ENCODE results near the gene TCEAL2. TPM values are rescaled to one million over a fixed set of nuclear protein-coding genes. Genes with fewer than 3 reads are reported as not detected.
"Not testable (repeated sequence)": the region's sequence is repeated elsewhere in the genome, so short reads cannot be mapped to it uniquely, and the experiment has no call there.

The TCEAL2 gene
- total RNA-seq, 2 donors from 2014 or later, result 3.5 to 11.7 TPM

GRCh38 chrX:102142274-102142673, 16.8 kb downstream of the TCEAL2 start, which contains the start of gene TCEAL6:
Gene TCEAL6 (minus strand): TSS chrX:102142481.
- DNase-seq; H3K36me3 Mint-ChIP-seq (ENCODE audit: low read depth); H3K27ac Mint-ChIP-seq; H3K36me3 ChIP-seq (ENCODE audit: control insufficient read depth, insufficient read depth, low read length); H3K27me3 Mint-ChIP-seq (ENCODE audit: insufficient read depth); H3K4me3 ChIP-seq (ENCODE audit: low read length); H3K27ac ChIP-seq (ENCODE audit: low read depth, low read length); H3K4me1 Mint-ChIP-seq; H3K4me3 Mint-ChIP-seq; H3K9me3 ChIP-seq (ENCODE audit: control insufficient read depth, low read length); H3K4me1 ChIP-seq (ENCODE audit: control insufficient read depth, insufficient read depth, low read length); H3K27me3 ChIP-seq (ENCODE audit: control insufficient read depth, insufficient read depth, low read length, poor library complexity, severe bottlenecking); H3K9ac ChIP-seq (ENCODE audit: extremely low read depth, low read length, poor library complexity, severe bottlenecking): not testable (repeated sequence)
- WGBS, 2 experiments (ENCODE audit: insufficient coverage in 1 of 2, insufficient read length in 1 of 2), result 100% methylated on average over 1 of the region's 31 CpGs; no CpG with 5 or more reads in 1 of the 2 experiments
- H3K9me3 Mint-ChIP-seq, result peaks cover 33% of the 10 kb centered on the region

- Histone ChIP-seq H3K4me1 (ENCODE audit: control insufficient read depth, insufficient read depth, low read length) (no peaks in the 10 kb centered on the region), H3K9ac (ENCODE audit: extremely low read depth, low read length, poor library complexity, severe bottlenecking) (no peak overlapping the region), H3K36me3 (ENCODE audit: control insufficient read depth, insufficient read depth, low read length) (no peaks in the 10 kb centered on the region), H3K27me3 (ENCODE audit: control insufficient read depth, insufficient read depth, low read length, poor library complexity, severe bottlenecking) (no peaks in the 10 kb centered on the region), H3K9me3 (ENCODE audit: control insufficient read depth, low read length) (peaks cover 2% of the 10 kb centered on the region), H3K27ac (ENCODE audit: low read depth, low read length) (no peak overlapping the region), H3K4me3 (ENCODE audit: low read length) (no peak overlapping the region)
- WGBS, 2 experiments (ENCODE audit: insufficient coverage in 1 of 2, insufficient read length in 1 of 2), result 27% methylated on average over 11 of the region's 11 CpGs; no CpG with 5 or more reads in 1 of the 2 experiments
- Mint-ChIP-seq H3K9me3 (peaks cover 49% of the 10 kb centered on the region), H3K4me1 (peaks cover 10% of the 10 kb centered on the region), H3K4me3 (peak overlapping the region; percentile 73), H3K27me3 (ENCODE audit: insufficient read depth) (no peaks in the 10 kb centered on the region), H3K27ac (no peak overlapping the region), H3K36me3 (ENCODE audit: low read depth) (peaks cover 3% of the 10 kb centered on the region)
- DNase-seq, result peak; percentile 78
- TF ChIP-seq CTCF (conservative IDR thresholded peaks at IDR 0.05), result peak; percentile 75
Measured at GRCh38 chrX:102154218-102154860, 28.9 kb downstream of the TCEAL2 start.

GRCh38 chrX:102154900-102155805, 29.7 kb downstream of the TCEAL2 start:
- Histone ChIP-seq H3K9ac (ENCODE audit: extremely low read depth, low read length, poor library complexity, severe bottlenecking) (no peak overlapping the region), H3K9me3 (ENCODE audit: control insufficient read depth, low read length) (no peaks in the 10 kb centered on the region), H3K27ac (ENCODE audit: low read depth, low read length) (no peak overlapping the region), H3K27me3 (ENCODE audit: control insufficient read depth, insufficient read depth, low read length, poor library complexity, severe bottlenecking) (no peaks in the 10 kb centered on the region), H3K36me3 (ENCODE audit: control insufficient read depth, insufficient read depth, low read length) (no peaks in the 10 kb centered on the region), H3K4me3 (ENCODE audit: low read length) (peak overlapping the region; percentile 40), H3K4me1 (ENCODE audit: control insufficient read depth, insufficient read depth, low read length) (no peaks in the 10 kb centered on the region)
- Mint-ChIP-seq H3K4me1 (peaks cover 10% of the 10 kb centered on the region), H3K27me3 (ENCODE audit: insufficient read depth) (peaks cover 2% of the 10 kb centered on the region), H3K9me3 (peaks cover 47% of the 10 kb centered on the region), H3K36me3 (ENCODE audit: low read depth) (peaks cover 3% of the 10 kb centered on the region), H3K27ac (peak overlapping the region; percentile 90), H3K4me3 (peak overlapping the region; percentile 73)
- TF ChIP-seq CTCF (conservative IDR thresholded peaks at IDR 0.05), result no peak
- no peak for DNase-seq
- 70% methylated on average over 27 of the region's 32 CpGs; no CpG with 5 or more reads in 1 of the 2 experiments for WGBS, 2 experiments (ENCODE audit: insufficient coverage in 1 of 2, insufficient read length in 1 of 2)
